ENCODE measurements around the gene CARHSP1. TPM values are rescaled to one million over a fixed set of nuclear protein-coding genes. Genes with fewer than 3 reads are reported as not detected.

CARHSP1 gene
- total RNA-seq, 1 donor from 2014 or later: 115 TPM

GRCh38 chr16:8887431-8887765 is 18.6 kb upstream of the CARHSP1 start:
- Histone ChIP-seq H3K4me2 (no peak overlapping the region), H3K4me1 (peaks cover 8% of the 10 kb centered on the region), H3K79me2 (ENCODE audit: low read depth) (no peaks in the 10 kb centered on the region), H3K9ac (no peak overlapping the region), H3K9me3 (ENCODE audit: low read depth) (no peaks in the 10 kb centered on the region), H3K27ac (no peak overlapping the region), H3F3A (ENCODE audit: low read depth) (peaks cover 10% of the 10 kb centered on the region), H3K36me3 (no peaks in the 10 kb centered on the region), H2AFZ (replicated peaks) (no peak overlapping the region), H3K4me3 (no peak overlapping the region), H3K27me3 (no peaks in the 10 kb centered on the region), H4K20me1 (ENCODE audit: low read depth) (peaks cover 32% of the 10 kb centered on the region)
- Mint-ChIP-seq H3K9me3 (no peaks in the 10 kb centered on the region), H3K36me3 (peaks cover 22% of the 10 kb centered on the region), H3K27ac (no peak overlapping the region), H3K27me3 (ENCODE audit: insufficient read depth, low read depth) (peaks cover 8% of the 10 kb centered on the region), H3K4me3 (no peak overlapping the region), H3K4me1 (peaks cover 33% of the 10 kb centered on the region)
- no peak for TF ChIP-seq EZH2phosphoT487 (IDR thresholded peaks at IDR 0.05)
- DNase-seq (ENCODE audit: low spot score): no peak

DNA sequence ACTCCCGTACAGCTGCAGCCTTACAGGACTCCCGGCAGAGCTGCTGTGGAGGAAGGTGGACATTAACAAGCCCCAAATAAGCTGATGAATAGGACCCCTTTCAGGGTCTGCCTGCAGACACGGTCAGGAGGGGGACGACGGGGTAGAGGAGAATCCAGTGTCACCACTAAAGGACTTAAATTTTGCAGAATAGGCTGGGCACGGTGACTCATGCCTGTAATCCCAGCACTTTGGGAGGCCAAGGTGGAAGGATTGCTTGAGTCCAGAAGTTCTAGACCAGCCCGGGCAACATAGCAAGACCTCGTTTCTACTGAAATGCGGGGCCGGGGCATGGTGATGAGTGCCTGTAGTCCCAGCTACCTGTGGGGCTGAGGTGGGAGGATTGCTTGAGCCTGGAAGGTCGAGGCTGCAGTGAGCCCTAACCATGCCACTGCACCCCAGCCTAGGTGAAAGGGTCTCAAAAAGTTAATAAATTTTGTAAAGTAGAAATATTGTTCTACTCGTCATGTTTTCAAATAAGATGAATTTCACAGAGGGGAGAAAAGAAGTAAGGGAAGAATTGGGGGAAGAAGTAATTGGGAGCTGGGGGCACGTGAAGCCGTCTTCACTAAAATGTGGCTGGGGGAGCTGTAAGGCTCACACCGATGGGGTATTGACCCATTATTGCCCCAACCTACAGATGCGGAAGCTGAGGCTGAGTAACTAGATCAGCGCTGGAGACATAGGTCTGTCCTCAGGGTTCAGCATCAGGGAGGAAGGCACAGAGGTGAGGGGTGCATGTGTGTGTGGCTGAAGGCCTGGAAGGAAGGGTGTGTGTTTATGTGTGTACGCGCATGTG is 18.0 kb upstream of the CARHSP1 start:
- Histone ChIP-seq H3K79me2 (ENCODE audit: low read depth) (no peaks in the 10 kb centered on the region), H2AFZ (replicated peaks) (no peak overlapping the region), H3K4me2 (no peak overlapping the region), H3F3A (ENCODE audit: low read depth) (peaks cover 10% of the 10 kb centered on the region), H4K20me1 (ENCODE audit: low read depth) (peaks cover 28% of the 10 kb centered on the region), H3K27me3 (no peaks in the 10 kb centered on the region), H3K36me3 (no peaks in the 10 kb centered on the region), H3K4me1 (peaks cover 8% of the 10 kb centered on the region), H3K9me3 (ENCODE audit: low read depth) (no peaks in the 10 kb centered on the region), H3K4me3 (no peak overlapping the region), H3K27ac (no peak overlapping the region), H3K9ac (no peak overlapping the region)
- H3K36me3 Mint-ChIP-seq: peaks cover 21% of the 10 kb centered on the region
- peaks cover 10% of the 10 kb centered on the region for H3K27me3 Mint-ChIP-seq (ENCODE audit: insufficient read depth, low read depth)
- H3K27ac Mint-ChIP-seq: no peak overlapping the region
- no peak for DNase-seq (ENCODE audit: low spot score)
- H3K4me1 Mint-ChIP-seq: peaks cover 27% of the 10 kb centered on the region
- TF ChIP-seq EZH2phosphoT487 (IDR thresholded peaks at IDR 0.05): no peak
- TF ChIP-seq, protein P1, sequence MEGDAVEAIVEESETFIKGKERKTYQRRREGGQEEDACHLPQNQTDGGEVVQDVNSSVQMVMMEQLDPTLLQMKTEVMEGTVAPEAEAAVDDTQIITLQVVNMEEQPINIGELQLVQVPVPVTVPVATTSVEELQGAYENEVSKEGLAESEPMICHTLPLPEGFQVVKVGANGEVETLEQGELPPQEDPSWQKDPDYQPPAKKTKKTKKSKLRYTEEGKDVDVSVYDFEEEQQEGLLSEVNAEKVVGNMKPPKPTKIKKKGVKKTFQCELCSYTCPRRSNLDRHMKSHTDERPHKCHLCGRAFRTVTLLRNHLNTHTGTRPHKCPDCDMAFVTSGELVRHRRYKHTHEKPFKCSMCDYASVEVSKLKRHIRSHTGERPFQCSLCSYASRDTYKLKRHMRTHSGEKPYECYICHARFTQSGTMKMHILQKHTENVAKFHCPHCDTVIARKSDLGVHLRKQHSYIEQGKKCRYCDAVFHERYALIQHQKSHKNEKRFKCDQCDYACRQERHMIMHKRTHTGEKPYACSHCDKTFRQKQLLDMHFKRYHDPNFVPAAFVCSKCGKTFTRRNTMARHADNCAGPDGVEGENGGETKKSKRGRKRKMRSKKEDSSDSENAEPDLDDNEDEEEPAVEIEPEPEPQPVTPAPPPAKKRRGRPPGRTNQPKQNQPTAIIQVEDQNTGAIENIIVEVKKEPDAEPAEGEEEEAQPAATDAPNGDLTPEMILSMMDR (IDR thresholded peaks at IDR 0.05): no peak
- TF ChIP-seq EZH2 (IDR thresholded peaks at IDR 0.05): no peak
- no peaks in the 10 kb centered on the region for H3K9me3 Mint-ChIP-seq
- H3K4me3 Mint-ChIP-seq: no peak overlapping the region

DNA sequence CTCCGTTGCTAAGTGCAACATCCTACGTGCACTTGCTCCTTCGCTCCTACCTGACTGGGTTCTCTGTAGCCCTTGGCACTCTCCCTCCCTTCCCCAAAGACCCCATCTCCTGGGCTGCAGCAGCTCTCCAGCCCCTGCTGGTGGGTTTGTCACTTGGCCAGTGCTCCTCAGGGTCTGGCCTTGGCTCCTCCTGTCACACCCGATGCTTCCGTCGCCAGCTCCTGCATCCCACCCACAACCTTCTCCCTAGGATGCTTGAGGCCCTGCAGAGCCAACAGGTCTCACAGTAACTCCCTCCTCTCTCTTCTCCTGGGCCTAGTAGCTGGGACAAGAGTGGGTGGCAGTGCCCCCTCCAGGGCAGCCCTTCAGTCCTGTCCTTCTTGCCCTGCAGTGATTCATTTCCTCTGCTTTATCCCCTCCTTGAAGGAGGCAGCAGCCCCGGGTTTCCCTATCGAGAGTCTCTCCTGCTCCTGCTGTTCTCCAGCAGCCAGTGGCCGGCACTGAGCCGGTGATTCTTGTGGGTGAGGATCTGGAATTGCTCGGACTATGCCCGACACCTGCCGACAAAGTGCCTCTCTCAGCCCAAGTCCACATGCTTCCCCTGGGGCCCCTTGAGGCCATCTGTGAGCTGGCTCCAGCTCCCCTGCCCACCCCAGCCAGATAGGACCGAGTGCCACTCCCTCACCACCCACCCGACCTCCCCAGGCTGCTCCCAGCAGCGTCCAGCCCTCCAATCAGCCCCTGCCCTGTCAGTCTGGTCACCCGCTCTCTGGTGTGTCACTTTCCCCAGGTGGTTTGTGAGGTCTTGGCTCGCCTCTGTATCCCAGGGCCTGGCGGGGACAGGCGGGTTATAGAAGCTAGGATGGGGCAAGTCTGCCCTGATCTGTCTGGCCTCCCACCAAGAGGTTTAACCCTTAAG is 17.1 kb upstream of the CARHSP1 start:
- Histone ChIP-seq H3F3A (ENCODE audit: low read depth) (peaks cover 10% of the 10 kb centered on the region), H3K4me2 (no peak overlapping the region), H2AFZ (replicated peaks) (no peak overlapping the region), H3K4me3 (no peak overlapping the region), H3K27me3 (no peaks in the 10 kb centered on the region), H3K4me1 (peaks cover 8% of the 10 kb centered on the region), H4K20me1 (ENCODE audit: low read depth) (peaks cover 21% of the 10 kb centered on the region), H3K9me3 (ENCODE audit: low read depth) (no peaks in the 10 kb centered on the region), H3K27ac (no peak overlapping the region), H3K79me2 (ENCODE audit: low read depth) (no peaks in the 10 kb centered on the region), H3K36me3 (no peaks in the 10 kb centered on the region), H3K9ac (no peak overlapping the region)
- Mint-ChIP-seq H3K4me1 (peaks cover 22% of the 10 kb centered on the region), H3K9me3 (no peaks in the 10 kb centered on the region), H3K27me3 (ENCODE audit: insufficient read depth, low read depth) (peaks cover 11% of the 10 kb centered on the region), H3K27ac (peak overlapping the region; percentile 11), H3K4me3 (no peak overlapping the region), H3K36me3 (peaks cover 14% of the 10 kb centered on the region)
- TF ChIP-seq EZH2 (IDR thresholded peaks at IDR 0.05) (no peak), EZH2phosphoT487 (IDR thresholded peaks at IDR 0.05) (no peak)
- TF ChIP-seq, protein P1 (IDR thresholded peaks at IDR 0.05): peak; percentile 24
- peak; percentile 44 for DNase-seq (ENCODE audit: low spot score)
